Globus pallidus (tissue), 1 donor: Measurements from ENCODE around the gene ACO2.
"Not testable (repeated sequence)": the region's sequence is repeated elsewhere in the genome, so short reads cannot be mapped to it uniquely, and the experiment has no call there.

ENCODE experiments used
- DNase-seq: peaks from one replicate; pipeline ENCODE4 v3.0.0-alpha.2; 2015; ENCODE audit warnings: low spot score

Gene ACO2

GRCh38 chr22:41568811-41569210 is 99.9 kb downstream of the ACO2 start:
- DNase-seq: no peak

DNA sequence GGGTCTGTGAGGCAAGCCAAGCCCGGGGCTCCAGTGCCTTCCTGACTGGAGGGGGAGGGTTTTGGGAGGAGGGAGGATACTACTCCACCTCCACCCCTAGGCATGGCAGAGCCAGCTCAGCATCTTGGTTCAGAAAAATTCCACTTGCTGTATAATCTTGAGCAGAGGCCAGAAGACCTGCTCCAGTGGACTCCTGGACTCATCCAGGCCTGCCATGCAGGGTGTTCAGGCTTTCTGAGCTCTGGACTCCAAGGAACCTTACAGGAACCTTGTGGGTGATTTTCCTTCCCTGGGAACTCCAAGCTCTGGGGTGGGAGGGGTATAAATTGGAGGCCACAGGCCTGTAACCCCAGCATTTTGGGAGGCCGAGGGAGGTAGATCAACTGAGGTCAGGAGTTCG is 101.3 kb downstream of the ACO2 start:
- DNase-seq: no peak

- DNase-seq: no peak
Observed at GRCh38 chr22:41571786-41572185, 102.9 kb downstream of the ACO2 start.

- DNase-seq: not testable (repeated sequence)
Observed at GRCh38 chr22:41572305-41572704, 103.4 kb downstream of the ACO2 start.

DNA sequence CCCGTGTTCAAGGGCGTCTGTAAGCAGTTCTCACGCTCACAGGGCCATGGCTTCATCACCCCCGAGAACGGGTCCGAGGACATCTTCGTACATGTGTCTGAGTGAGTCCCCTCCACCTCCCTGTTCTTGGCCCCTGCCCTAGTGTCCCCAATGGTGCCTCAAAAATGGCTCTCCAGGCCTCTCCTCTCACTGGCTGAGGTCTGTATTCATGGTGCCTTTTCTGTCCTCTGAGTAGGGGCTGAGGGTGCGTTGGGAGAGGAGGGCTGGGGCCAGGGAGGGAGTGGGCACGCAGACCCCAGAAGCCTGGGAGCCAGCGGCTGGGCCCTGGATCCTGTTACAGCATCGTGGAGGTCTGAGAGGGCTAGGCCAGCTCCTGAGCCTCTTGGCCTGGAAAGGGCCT is 104.8 kb downstream of the ACO2 start:
- no peak for DNase-seq

DNA sequence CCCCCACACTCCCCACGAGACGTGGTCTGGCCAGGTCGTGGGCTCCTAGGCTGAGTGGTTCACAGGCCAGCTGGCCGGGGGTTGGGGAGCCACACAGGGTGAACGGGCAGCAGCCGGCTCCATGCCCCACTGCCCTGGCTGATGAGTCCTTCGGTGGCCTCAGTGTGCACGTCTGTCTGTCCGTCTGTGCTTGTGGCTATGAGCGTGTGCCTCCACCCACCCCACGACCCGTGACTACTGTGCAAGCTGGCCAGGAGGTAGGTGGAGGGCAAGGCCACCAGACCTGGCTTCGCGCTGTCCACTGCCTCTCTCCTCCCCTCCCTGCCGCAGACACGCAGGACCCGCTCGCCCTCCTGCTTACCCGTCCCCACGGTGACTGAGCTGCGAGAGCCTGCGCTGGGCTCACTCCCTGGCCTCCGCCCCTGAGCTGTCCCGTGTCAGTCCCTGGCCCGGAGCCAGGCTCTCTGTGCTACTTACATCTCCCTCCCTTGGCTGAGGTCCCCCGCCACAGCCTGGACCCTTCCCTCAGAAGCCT is 106.0 kb downstream of the ACO2 start:
- no peak for DNase-seq

- DNase-seq: no peak
Observed at GRCh38 chr22:41575533-41575932, 106.6 kb downstream of the ACO2 start.

- no peak for DNase-seq
Observed at GRCh38 chr22:41576877-41577276, 108.0 kb downstream of the ACO2 start.

DNA sequence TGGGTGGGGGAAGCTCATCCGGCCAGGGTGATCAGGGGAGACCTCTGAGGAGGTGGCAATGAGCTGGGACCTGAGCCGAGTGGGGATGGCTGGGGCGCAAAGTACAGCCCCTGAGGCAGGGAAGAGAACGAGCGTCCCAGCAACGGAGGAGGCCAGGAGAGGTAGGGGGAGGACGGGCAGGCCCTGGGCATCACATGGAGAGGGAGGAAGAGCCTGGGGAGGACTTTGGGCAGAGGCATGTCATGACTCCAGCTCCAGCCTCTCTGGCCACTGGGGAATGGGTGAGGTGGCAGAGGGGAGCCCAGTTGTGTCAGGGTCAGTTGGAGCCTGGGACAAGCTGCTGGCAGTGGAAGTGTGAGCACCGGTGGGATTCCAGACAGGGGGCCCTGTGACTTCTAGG is 109.2 kb downstream of the ACO2 start:
- DNase-seq: no peak
